Measurements from ENCODE around the gene SLIT3.

GRCh38 chr5:168788786-168789185, 512.2 kb downstream of the SLIT3 start:
- TF ChIP-seq SP1 (IDR thresholded peaks at IDR 0.05) (no peak), CTBP1 (IDR thresholded peaks at IDR 0.05; ENCODE audit: borderline replicate concordance) (no peak), TARDBP (IDR thresholded peaks at IDR 0.05) (no peak), SUZ12 (IDR thresholded peaks at IDR 0.05) (no peak), FOXM1 (IDR thresholded peaks at IDR 0.05; ENCODE audit: borderline replicate concordance) (no peak), ZNF384 (IDR thresholded peaks at IDR 0.05) (no peak), LEF1 (IDR thresholded peaks at IDR 0.05; ENCODE audit: borderline replicate concordance) (no peak), BHLHE40 (IDR thresholded peaks at IDR 0.05; ENCODE audit: borderline replicate concordance) (no peak), ELF4 (IDR thresholded peaks at IDR 0.05) (no peak), L3MBTL2 (conservative IDR thresholded peaks at IDR 0.05) (no peak), FOXK2 (IDR thresholded peaks at IDR 0.05) (no peak), FOXA1 (IDR thresholded peaks at IDR 0.05) (no peak)
- TF ChIP-seq, protein P1, sequence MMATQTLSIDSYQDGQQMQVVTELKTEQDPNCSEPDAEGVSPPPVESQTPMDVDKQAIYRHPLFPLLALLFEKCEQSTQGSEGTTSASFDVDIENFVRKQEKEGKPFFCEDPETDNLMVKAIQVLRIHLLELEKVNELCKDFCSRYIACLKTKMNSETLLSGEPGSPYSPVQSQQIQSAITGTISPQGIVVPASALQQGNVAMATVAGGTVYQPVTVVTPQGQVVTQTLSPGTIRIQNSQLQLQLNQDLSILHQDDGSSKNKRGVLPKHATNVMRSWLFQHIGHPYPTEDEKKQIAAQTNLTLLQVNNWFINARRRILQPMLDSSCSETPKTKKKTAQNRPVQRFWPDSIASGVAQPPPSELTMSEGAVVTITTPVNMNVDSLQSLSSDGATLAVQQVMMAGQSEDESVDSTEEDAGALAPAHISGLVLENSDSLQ (IDR thresholded peaks at IDR 0.05): peak; percentile 77
